Measurements from ENCODE around the gene ITPR2. TPM values are rescaled to one million over a fixed set of nuclear protein-coding genes. Genes with fewer than 3 reads are reported as not detected.

Gene ITPR2
- total RNA-seq, 2 donors from 2014 or later = 14.8 to 74.4 TPM

DNA sequence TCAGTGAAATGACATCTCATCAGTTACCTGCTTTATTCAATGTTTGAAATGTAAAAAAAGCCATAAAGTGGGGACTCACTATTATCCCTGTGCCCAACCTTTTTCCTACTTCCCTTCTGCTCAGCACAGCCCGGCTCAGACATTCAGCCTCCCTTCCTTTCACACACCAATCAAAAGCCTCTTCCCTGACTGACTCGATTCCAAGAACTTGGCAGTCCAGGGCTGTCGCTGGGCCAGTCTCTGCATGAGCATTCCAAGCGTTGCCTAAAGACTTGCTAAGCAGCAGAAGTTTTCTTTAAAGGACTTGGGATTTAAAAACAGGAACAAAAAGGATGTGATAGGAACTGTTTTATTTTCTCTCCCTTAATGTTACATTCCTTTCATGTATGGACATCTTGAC is 22.7 kb downstream of the ITPR2 start:
- Histone ChIP-seq H3K9ac (ENCODE audit: extremely low read depth, low read length, poor library complexity, severe bottlenecking) (no peak overlapping the region), H3K27me3 (ENCODE audit: control insufficient read depth, insufficient read depth, low read length, poor library complexity, severe bottlenecking) (no peaks in the 10 kb centered on the region), H3K4me3 (ENCODE audit: low read length) (no peak overlapping the region), H3K36me3 (ENCODE audit: control insufficient read depth, insufficient read depth, low read length) (no peaks in the 10 kb centered on the region), H3K4me1 (ENCODE audit: control insufficient read depth, insufficient read depth, low read length) (no peaks in the 10 kb centered on the region), H3K27ac (ENCODE audit: low read depth, low read length) (no peak overlapping the region), H3K9me3 (ENCODE audit: control insufficient read depth, low read length) (no peaks in the 10 kb centered on the region)
- TF ChIP-seq, protein P1, sequence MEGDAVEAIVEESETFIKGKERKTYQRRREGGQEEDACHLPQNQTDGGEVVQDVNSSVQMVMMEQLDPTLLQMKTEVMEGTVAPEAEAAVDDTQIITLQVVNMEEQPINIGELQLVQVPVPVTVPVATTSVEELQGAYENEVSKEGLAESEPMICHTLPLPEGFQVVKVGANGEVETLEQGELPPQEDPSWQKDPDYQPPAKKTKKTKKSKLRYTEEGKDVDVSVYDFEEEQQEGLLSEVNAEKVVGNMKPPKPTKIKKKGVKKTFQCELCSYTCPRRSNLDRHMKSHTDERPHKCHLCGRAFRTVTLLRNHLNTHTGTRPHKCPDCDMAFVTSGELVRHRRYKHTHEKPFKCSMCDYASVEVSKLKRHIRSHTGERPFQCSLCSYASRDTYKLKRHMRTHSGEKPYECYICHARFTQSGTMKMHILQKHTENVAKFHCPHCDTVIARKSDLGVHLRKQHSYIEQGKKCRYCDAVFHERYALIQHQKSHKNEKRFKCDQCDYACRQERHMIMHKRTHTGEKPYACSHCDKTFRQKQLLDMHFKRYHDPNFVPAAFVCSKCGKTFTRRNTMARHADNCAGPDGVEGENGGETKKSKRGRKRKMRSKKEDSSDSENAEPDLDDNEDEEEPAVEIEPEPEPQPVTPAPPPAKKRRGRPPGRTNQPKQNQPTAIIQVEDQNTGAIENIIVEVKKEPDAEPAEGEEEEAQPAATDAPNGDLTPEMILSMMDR (conservative IDR thresholded peaks at IDR 0.05) = no peak
- Mint-ChIP-seq H3K36me3 (ENCODE audit: low read depth) (peaks cover 6% of the 10 kb centered on the region), H3K27ac (no peak overlapping the region), H3K4me1 (peaks cover 3% of the 10 kb centered on the region), H3K4me3 (no peak overlapping the region), H3K9me3 (peaks cover 1% of the 10 kb centered on the region), H3K27me3 (ENCODE audit: insufficient read depth) (no peaks in the 10 kb centered on the region)
- peak; percentile 67 for DNase-seq
- WGBS, 2 experiments (ENCODE audit: insufficient coverage in 1 of 2, insufficient read length in 1 of 2) = 24 to 77% methylated on average over 2 to 4 of the region's 4 CpGs

DNA sequence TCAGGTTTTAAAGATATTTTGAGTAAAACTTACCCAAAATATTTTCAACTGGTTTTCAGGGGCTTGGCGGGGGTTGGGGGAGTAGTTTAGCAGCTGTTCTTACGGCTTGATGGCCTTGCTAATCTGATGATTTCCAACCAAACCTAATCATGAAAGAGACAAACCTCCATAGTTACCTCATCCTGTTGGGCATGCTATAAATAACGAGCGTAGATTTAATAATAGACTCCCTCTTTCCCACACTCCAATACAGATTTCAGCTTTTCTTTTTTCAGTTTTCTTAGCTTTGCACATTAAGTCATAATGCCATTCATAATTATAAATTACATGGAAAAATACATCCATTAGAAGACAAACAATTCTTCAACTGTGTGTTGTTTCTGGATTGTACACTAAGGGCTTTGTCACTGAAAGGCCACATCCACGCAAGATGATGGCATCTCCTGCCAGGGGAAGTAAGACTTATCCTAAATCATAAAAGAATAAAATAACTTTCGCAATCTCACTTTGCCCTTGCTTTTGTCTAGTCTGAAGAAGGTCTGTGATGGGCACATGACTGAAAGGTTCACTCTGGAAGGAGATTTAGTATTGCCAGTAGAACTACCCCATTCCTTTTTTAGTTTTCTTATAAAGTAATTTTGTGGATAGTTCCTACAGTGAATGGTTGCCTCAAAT is 23.2 kb downstream of the ITPR2 start:
- no peaks in the 10 kb centered on the region for H3K27me3 Mint-ChIP-seq (ENCODE audit: insufficient read depth)
- no peak overlapping the region for H3K4me3 ChIP-seq (ENCODE audit: low read length)
- no peak overlapping the region for H3K27ac Mint-ChIP-seq
- H3K4me1 Mint-ChIP-seq = peaks cover 3% of the 10 kb centered on the region
- no peak for DNase-seq
- no peaks in the 10 kb centered on the region for H3K9me3 ChIP-seq (ENCODE audit: control insufficient read depth, low read length)
- no peak overlapping the region for H3K4me3 Mint-ChIP-seq
- no peak overlapping the region for H3K9ac ChIP-seq (ENCODE audit: extremely low read depth, low read length, poor library complexity, severe bottlenecking)
- TF ChIP-seq, protein P1 (conservative IDR thresholded peaks at IDR 0.05) = no peak
- 94% methylated on average over 2 to 6 of the region's 6 CpGs for WGBS, 2 experiments (ENCODE audit: insufficient coverage in 1 of 2, insufficient read length in 1 of 2)
- peaks cover 1% of the 10 kb centered on the region for H3K9me3 Mint-ChIP-seq
- H3K36me3 Mint-ChIP-seq (ENCODE audit: low read depth) = peaks cover 6% of the 10 kb centered on the region
- H3K27me3 ChIP-seq (ENCODE audit: control insufficient read depth, insufficient read depth, low read length, poor library complexity, severe bottlenecking) = no peaks in the 10 kb centered on the region
- no peak overlapping the region for H3K27ac ChIP-seq (ENCODE audit: low read depth, low read length)
- H3K36me3 ChIP-seq (ENCODE audit: control insufficient read depth, insufficient read depth, low read length) = no peaks in the 10 kb centered on the region
- H3K4me1 ChIP-seq (ENCODE audit: control insufficient read depth, insufficient read depth, low read length) = no peaks in the 10 kb centered on the region

DNA sequence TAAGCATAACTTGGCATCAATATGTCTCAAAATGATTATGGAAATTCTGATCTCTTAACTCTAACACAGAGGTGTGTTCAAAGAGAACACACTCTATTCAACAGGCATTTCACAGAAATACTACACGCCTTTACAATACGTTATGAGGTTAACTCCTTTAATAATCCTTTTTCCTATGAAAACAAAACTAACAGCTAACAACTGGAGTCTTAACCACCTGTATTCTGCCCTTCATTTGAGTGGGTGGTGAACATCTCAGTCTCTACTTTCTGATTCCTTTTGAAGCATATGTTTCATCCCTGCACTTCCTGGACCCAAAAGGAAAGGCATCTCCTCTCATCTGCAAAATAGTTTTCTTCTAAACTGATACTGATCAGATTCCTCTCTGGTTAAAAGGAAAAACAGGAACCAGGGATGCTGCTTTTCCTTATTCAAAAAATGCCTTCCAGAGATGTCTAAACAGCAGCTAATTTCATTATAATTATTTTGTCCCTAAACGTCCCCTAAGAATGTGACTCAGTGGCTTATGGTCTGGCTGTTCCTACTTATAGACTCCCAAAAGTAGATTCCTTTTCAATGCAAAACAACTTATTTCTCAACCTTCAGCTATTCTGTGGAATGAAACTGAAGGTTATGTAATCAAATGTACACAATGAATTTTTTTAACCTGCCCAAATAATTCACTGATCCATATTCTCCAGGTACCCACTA is 24.1 kb downstream of the ITPR2 start:
- TF ChIP-seq, protein P1 (conservative IDR thresholded peaks at IDR 0.05) = no peak
- no peak overlapping the region for H3K27ac Mint-ChIP-seq
- 92 to 95% methylated on average over 3 of the region's 3 CpGs for WGBS, 2 experiments (ENCODE audit: insufficient coverage in 1 of 2, insufficient read length in 1 of 2)
- peaks cover 1% of the 10 kb centered on the region for H3K9me3 Mint-ChIP-seq
- DNase-seq = no peak
- H3K9me3 ChIP-seq (ENCODE audit: control insufficient read depth, low read length) = no peaks in the 10 kb centered on the region
- H3K9ac ChIP-seq (ENCODE audit: extremely low read depth, low read length, poor library complexity, severe bottlenecking) = no peak overlapping the region
- H3K4me3 ChIP-seq (ENCODE audit: low read length) = no peak overlapping the region
- H3K36me3 Mint-ChIP-seq (ENCODE audit: low read depth) = peaks cover 6% of the 10 kb centered on the region
- H3K4me1 Mint-ChIP-seq = peaks cover 3% of the 10 kb centered on the region
- no peaks in the 10 kb centered on the region for H3K27me3 ChIP-seq (ENCODE audit: control insufficient read depth, insufficient read depth, low read length, poor library complexity, severe bottlenecking)
- H3K27me3 Mint-ChIP-seq (ENCODE audit: insufficient read depth) = no peaks in the 10 kb centered on the region
- no peak overlapping the region for H3K27ac ChIP-seq (ENCODE audit: low read depth, low read length)
- no peak overlapping the region for H3K4me3 Mint-ChIP-seq
- H3K36me3 ChIP-seq (ENCODE audit: control insufficient read depth, insufficient read depth, low read length) = no peaks in the 10 kb centered on the region
- H3K4me1 ChIP-seq (ENCODE audit: control insufficient read depth, insufficient read depth, low read length) = no peaks in the 10 kb centered on the region

All from endodermal cell (in vitro differentiated cells).